ENCODE measurements around the gene ZDHHC12. TPM values are rescaled to one million over a fixed set of nuclear protein-coding genes. Genes with fewer than 3 reads are reported as not detected.

The ZDHHC12 gene
- total and polyA plus RNA-seq, 2 of the 13 experiments (the other 11 are each of a cell fraction or from before 2014, with no cell fraction given) = 25.4 to 28.0 TPM

- peak; percentile 67; the same call in 1 of the 3 replicates for TF ChIP-seq MXI1 (IDR thresholded peaks at IDR 0.05; ENCODE audit: borderline replicate concordance, low read depth, low read length)
- no peak for TF ChIP-seq CC2D1A (CRISPR knock-in tag; IDR thresholded peaks at IDR 0.05)
- no peak for TF ChIP-seq KDM1A (CRISPR knock-in tag; IDR thresholded peaks at IDR 0.05)
- no peak for TF ChIP-seq ZEB1 (IDR thresholded peaks at IDR 0.05; ENCODE audit: insufficient replicate concordance, low read depth)
- TF ChIP-seq, protein P1, sequence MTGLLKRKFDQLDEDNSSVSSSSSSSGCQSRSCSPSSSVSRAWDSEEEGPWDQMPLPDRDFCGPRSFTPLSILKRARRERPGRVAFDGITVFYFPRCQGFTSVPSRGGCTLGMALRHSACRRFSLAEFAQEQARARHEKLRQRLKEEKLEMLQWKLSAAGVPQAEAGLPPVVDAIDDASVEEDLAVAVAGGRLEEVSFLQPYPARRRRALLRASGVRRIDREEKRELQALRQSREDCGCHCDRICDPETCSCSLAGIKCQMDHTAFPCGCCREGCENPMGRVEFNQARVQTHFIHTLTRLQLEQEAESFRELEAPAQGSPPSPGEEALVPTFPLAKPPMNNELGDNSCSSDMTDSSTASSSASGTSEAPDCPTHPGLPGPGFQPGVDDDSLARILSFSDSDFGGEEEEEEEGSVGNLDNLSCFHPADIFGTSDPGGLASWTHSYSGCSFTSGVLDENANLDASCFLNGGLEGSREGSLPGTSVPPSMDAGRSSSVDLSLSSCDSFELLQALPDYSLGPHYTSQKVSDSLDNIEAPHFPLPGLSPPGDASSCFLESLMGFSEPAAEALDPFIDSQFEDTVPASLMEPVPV (CRISPR knock-in tag; IDR thresholded peaks at IDR 0.05) = 0 out of 2 replicates have a peak, but pooled peaks have one; percentile 53
- no peak for TF ChIP-seq NAIF1 (CRISPR knock-in tag; IDR thresholded peaks at IDR 0.05; ENCODE audit: borderline replicate concordance)
- 0 out of 2 replicates have a peak, but pooled peaks have one; percentile 34 for TF ChIP-seq MEF2D (CRISPR knock-in tag; IDR thresholded peaks at IDR 0.05)
- no peak for TF ChIP-seq GABPA (IDR thresholded peaks at IDR 0.05; ENCODE audit: low read depth, low read length)
- TF ChIP-seq GABPA (CRISPR knock-in tag; IDR thresholded peaks at IDR 0.05; ENCODE audit: low read depth) = no peak
- TF ChIP-seq, protein P2, sequence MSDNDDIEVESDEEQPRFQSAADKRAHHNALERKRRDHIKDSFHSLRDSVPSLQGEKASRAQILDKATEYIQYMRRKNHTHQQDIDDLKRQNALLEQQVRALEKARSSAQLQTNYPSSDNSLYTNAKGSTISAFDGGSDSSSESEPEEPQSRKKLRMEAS (IDR thresholded peaks at IDR 0.05) = peak; percentile 55; the same call in 1 of the 2 replicates
- TF ChIP-seq TP53 (CRISPR knock-in tag; conservative IDR thresholded peaks at IDR 0.05) = no peak; the same call in 1 of the 2 replicates
- TF ChIP-seq HDAC2 (CRISPR knock-in tag; IDR thresholded peaks at IDR 0.05) = no peak; the same call in 1 of the 2 replicates
- no peak for TF ChIP-seq ZNF33A (CRISPR knock-in tag; IDR thresholded peaks at IDR 0.05; ENCODE audit: borderline replicate concordance)
- TF ChIP-seq GABPB1 (CRISPR knock-in tag; IDR thresholded peaks at IDR 0.05) = peak; percentile 51; the same call in 1 of the 2 replicates
- TF ChIP-seq ZNF496 (CRISPR knock-in tag; IDR thresholded peaks at IDR 0.05; ENCODE audit: insufficient replicate concordance) = no peak
- TF ChIP-seq ZNF256 (CRISPR knock-in tag; conservative IDR thresholded peaks at IDR 0.05) = no peak
- TF ChIP-seq, protein P3, sequence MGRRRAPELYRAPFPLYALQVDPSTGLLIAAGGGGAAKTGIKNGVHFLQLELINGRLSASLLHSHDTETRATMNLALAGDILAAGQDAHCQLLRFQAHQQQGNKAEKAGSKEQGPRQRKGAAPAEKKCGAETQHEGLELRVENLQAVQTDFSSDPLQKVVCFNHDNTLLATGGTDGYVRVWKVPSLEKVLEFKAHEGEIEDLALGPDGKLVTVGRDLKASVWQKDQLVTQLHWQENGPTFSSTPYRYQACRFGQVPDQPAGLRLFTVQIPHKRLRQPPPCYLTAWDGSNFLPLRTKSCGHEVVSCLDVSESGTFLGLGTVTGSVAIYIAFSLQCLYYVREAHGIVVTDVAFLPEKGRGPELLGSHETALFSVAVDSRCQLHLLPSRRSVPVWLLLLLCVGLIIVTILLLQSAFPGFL (CRISPR knock-in tag; IDR thresholded peaks at IDR 0.05) = no peak
- TF ChIP-seq ZNF788 (CRISPR knock-in tag; IDR thresholded peaks at IDR 0.05; ENCODE audit: borderline replicate concordance) = no peak; the same call in 1 of the 2 replicates
- TF ChIP-seq MAF1 (CRISPR knock-in tag; IDR thresholded peaks at IDR 0.05; ENCODE audit: borderline replicate concordance) = peak; percentile 47; the same call in 1 of the 2 replicates
- TF ChIP-seq ZNF790 (CRISPR knock-in tag; IDR thresholded peaks at IDR 0.05; ENCODE audit: borderline replicate concordance) = no peak
- 0 out of 2 replicates have a peak, but pooled peaks have one; percentile 52 for TF ChIP-seq ZC3H4 (CRISPR knock-in tag; IDR thresholded peaks at IDR 0.05; ENCODE audit: borderline replicate concordance)
- TF ChIP-seq, protein P4, sequence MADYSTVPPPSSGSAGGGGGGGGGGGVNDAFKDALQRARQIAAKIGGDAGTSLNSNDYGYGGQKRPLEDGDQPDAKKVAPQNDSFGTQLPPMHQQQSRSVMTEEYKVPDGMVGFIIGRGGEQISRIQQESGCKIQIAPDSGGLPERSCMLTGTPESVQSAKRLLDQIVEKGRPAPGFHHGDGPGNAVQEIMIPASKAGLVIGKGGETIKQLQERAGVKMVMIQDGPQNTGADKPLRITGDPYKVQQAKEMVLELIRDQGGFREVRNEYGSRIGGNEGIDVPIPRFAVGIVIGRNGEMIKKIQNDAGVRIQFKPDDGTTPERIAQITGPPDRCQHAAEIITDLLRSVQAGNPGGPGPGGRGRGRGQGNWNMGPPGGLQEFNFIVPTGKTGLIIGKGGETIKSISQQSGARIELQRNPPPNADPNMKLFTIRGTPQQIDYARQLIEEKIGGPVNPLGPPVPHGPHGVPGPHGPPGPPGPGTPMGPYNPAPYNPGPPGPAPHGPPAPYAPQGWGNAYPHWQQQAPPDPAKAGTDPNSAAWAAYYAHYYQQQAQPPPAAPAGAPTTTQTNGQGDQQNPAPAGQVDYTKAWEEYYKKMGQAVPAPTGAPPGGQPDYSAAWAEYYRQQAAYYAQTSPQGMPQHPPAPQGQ (CRISPR knock-in tag; IDR thresholded peaks at IDR 0.05; ENCODE audit: borderline replicate concordance) = no peak
- peak; percentile 41; the same call in 1 of the 2 replicates for TF ChIP-seq SP5 (CRISPR knock-in tag; IDR thresholded peaks at IDR 0.05; ENCODE audit: borderline replicate concordance, low read depth)
Observed at GRCh38 chr9:128688501-128689292, 35.2 kb downstream of the ZDHHC12 start, which contains the start of gene SET (continued).

Measured in HepG2 (cell line).